Right lobe of liver (tissue), 6 donors: Measurements from ENCODE around the gene DPH3. TPM values are rescaled to one million over a fixed set of nuclear protein-coding genes. Genes with fewer than 3 reads are reported as not detected.

Source experiments
- ATAC-seq, 4 donors: fragments of 200-7000 bp; cut with Tn5 transposase; one replicate each; pipeline ENCODE4 v1.9.1; 2020; ENCODE audit warnings: mild to moderate bottlenecking in 4 of 4, moderate library complexity in 4 of 4
- DNase-seq, 3 donors: peaks; one replicate each; pipeline ENCODE4 v3.0.0-alpha.2; 2020
- H3K27ac ChIP-seq, 3 donors: fragments of 200-600 bp; one replicate each; pipeline ENCODE4 v1.8.0; 2022
- H3K27me3 ChIP-seq, 2 donors: fragments of 200-600 bp; one replicate each; pipeline ENCODE4 v1.8.0; 2022
- H3K36me3 ChIP-seq, 4 donors: fragments of 200-600 bp; sonication (generic) in 1 of 4; one replicate each; pipeline versions ENCODE4 v1.5.1 to v1.8.0; 2017 to 2022; ENCODE audit warnings: control low read depth in 1 of 4
- H3K4me1 ChIP-seq, 4 donors: fragments of 200-600 bp; sonication (generic) in 1 of 4; one replicate each; pipeline versions ENCODE4 v1.5.1 to v1.8.0; 2017 to 2022; ENCODE audit warnings: control low read depth in 1 of 4
- H3K4me3 ChIP-seq, 3 donors: fragments of 200-600 bp; one replicate each; pipeline ENCODE4 v1.8.0; 2022
- H3K9me3 ChIP-seq, 4 donors: fragments of 200-600 bp; sonication (generic) in 1 of 4; one replicate each; pipeline versions ENCODE4 v1.5.1 to v1.8.0; 2017 to 2022; ENCODE audit warnings: control low read depth in 1 of 4
- POLR2A ChIP-seq: fragments of 450-650 bp; IDR thresholded peaks from one replicate; pipeline ENCODE4 v1.6.1; 2017; ENCODE audit warnings: antibody characterized with exemption, mild to moderate bottlenecking
- WGBS: methylation state at CpG from one replicate; pipeline ENCODE4 v1.1.6; 2018; ENCODE audit warnings: low coverage, low lambda C conversion rate; ENCODE audit not compliant: insufficient coverage; ENCODE audit errors: missing lambda C conversion rate; 5-methylcytosine and 5-hydroxymethylcytosine counted together
- intact Hi-C, 2 donors: fragments of 100-400 bp; cut with DNase I; formaldehyde crosslinking; loops; one replicate each; pipeline versions ENCODE4 v1.11.2 to v1.14.1; 2022
- total RNA-seq, 6 experiments: library from RNA; depleted of rRNA in 2 of 6; stranded (reverse); fragments of >200 nt in 2 of 6; fragmentation: NEBNext Ultra II Directional in 3 of 6; extraction: Animal tissue kit (Norgen Biotek cat#: 25700) in 3 of 6; gene quantifications; one replicate each; pipeline versions ENCODE4 v1.1.0 to v1.2.4, GENCODE V29; 2016 to 2023
- TF ChIP-seq, protein P1 (sequence below), 4 donors: fragments of 200-600 bp in 3 of 4; fragments of 450-650 bp in 1 of 4; IDR thresholded peaks; one replicate each; pipeline versions ENCODE4 v1.5.1 to v1.8.0; 2016 to 2022; ENCODE audit warnings: antibody characterized with exemption in 4 of 4, mild to moderate bottlenecking in 2 of 4
- donor health status: DM: no; HTN: yes; CAD: no.
- donor health status: DM: no; HTN: no; CAD: no.
- donor health status: DM: no; HTN: no; CAD: no.
- donor health status: DM: no; HTN: yes; CAD: no.
- donor health status: DM: no; HTN: yes; CAD: no.

DPH3 gene
- total RNA-seq, 6 experiments from 2014 or later: 9.7 to 15.0 (median 12.9) TPM

DNA sequence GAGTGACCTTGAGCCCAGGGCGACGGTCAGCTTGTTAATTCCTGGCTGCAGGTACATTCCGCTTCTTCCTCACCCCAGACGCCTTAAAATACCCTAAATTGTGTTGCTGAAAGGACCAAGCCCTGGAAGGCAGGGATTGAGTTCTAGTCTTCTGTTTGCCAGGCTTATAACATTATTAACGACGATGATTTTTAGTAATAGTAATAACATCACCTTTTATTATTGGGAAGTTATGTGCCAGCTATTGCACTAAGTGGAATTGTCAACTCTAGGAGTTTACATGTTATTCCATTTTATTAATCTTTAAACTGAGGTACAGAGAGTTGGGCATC, 678 bp upstream of the DPH3 start:
- intact Hi-C loops: no loop called here
- Histone ChIP-seq H3K9me3 (no peaks in the 10 kb centered on the region), H3K36me3 (peaks cover 0 to 5% (median 2%) of the 10 kb centered on the region in 4 donors), H3K4me1 (peaks cover 0 to 43% (median 5%) of the 10 kb centered on the region in 4 donors), H3K27me3 (no peaks in the 10 kb centered on the region), H3K27ac (peak overlapping the region; percentile 72 to 96 (median 93)), H3K4me3 (peak overlapping the region; percentile 63 to 91 (median 70))
- DNase-seq (no peak), ATAC-seq (no peak)
- TF ChIP-seq, protein P1, sequence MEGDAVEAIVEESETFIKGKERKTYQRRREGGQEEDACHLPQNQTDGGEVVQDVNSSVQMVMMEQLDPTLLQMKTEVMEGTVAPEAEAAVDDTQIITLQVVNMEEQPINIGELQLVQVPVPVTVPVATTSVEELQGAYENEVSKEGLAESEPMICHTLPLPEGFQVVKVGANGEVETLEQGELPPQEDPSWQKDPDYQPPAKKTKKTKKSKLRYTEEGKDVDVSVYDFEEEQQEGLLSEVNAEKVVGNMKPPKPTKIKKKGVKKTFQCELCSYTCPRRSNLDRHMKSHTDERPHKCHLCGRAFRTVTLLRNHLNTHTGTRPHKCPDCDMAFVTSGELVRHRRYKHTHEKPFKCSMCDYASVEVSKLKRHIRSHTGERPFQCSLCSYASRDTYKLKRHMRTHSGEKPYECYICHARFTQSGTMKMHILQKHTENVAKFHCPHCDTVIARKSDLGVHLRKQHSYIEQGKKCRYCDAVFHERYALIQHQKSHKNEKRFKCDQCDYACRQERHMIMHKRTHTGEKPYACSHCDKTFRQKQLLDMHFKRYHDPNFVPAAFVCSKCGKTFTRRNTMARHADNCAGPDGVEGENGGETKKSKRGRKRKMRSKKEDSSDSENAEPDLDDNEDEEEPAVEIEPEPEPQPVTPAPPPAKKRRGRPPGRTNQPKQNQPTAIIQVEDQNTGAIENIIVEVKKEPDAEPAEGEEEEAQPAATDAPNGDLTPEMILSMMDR (IDR thresholded peaks at IDR 0.05): no peak
- peak; percentile 7 for TF ChIP-seq POLR2A
- 0% methylated on average over 6 of the region's 6 CpGs for WGBS

- intact Hi-C loops: no loop called here
- no peaks in the 10 kb centered on the region for H3K9me3 ChIP-seq
- TF ChIP-seq, protein P1 (IDR thresholded peaks at IDR 0.05): no peak
- no peak for TF ChIP-seq POLR2A
- H3K4me3 ChIP-seq: peak overlapping the region; percentile 63 to 91 (median 70)
- WGBS: under 1% methylated on average over 21 of the region's 21 CpGs
- ATAC-seq: no peak
- peaks cover 0 to 13% (median 0%) of the 10 kb centered on the region in 4 donors for H3K36me3 ChIP-seq
- peak overlapping the region; percentile 4 to 96 (median 52) for H3K27ac ChIP-seq
- peaks cover 0 to 43% (median 5%) of the 10 kb centered on the region in 4 donors for H3K4me1 ChIP-seq
- no peak for DNase-seq
- no peaks in the 10 kb centered on the region for H3K27me3 ChIP-seq
These were observed 502 bp downstream of the DPH3 start for GRCh38 chr3:16264174-16264707.

DNA sequence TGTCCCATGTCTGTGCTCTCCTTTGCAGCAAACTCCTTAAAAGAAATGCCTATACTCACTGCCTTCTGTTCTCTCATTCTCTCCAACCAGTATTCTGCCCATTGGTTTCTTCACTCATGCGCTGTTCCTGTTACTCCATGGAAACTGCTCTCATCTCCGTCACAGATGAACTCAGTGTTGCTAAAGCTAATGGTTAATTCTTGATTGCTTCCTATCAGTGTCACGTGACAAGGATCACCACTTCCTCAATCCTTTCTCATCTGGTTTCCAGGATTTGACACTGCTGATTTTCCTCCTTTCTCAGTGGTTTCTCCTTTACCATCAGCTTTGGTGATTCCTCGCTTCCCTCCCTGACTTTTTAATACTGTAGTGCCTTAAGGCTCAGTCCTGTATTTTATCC, 2.6 kb downstream of the DPH3 start:
- H3K27me3 ChIP-seq: no peaks in the 10 kb centered on the region
- no peaks in the 10 kb centered on the region for H3K9me3 ChIP-seq
- no peak overlapping the region for H3K27ac ChIP-seq
- no peak overlapping the region for H3K4me3 ChIP-seq
- no peak for ATAC-seq
- intact Hi-C loops: no loop called here
- peaks cover 0 to 14% (median 0%) of the 10 kb centered on the region in 4 donors for H3K36me3 ChIP-seq
- WGBS: 69% methylated on average over 4 of the region's 4 CpGs
- H3K4me1 ChIP-seq: peaks cover 0 to 29% (median under 1%) of the 10 kb centered on the region in 4 donors
- no peak for DNase-seq
- TF ChIP-seq, protein P1 (IDR thresholded peaks at IDR 0.05): no peak
- TF ChIP-seq POLR2A: no peak

DNA sequence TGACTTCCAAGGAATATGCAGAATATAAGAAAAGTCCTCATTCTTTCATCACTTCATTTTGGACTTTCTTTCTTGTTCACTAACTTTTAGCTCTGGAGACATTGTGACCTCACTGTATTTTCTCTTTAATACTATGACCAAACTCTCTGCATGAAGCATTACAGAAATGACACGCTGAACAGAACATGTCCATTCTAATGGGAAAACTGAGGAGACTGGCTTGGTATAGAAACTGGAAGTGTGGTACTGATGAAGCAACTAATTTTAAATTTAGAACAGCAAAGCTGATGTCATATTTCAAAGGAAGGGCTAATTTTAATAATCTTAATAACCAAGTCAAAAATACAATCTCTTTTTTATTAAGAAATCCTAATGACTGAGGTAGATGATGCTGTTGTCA, 4.7 kb downstream of the DPH3 start:
- DNase-seq (no peak), ATAC-seq (no peak)
- WGBS: 61% methylated on average over 1 of the region's 1 CpG
- Histone ChIP-seq H3K36me3 (peaks cover 0 to 14% (median 0%) of the 10 kb centered on the region in 4 donors), H3K27me3 (no peaks in the 10 kb centered on the region), H3K4me3 (no peak overlapping the region), H3K4me1 (peaks cover 0 to 15% (median 0%) of the 10 kb centered on the region in 4 donors), H3K27ac (no peak overlapping the region), H3K9me3 (no peaks in the 10 kb centered on the region)
- intact Hi-C loops: no loop called here
- TF ChIP-seq, protein P1 (IDR thresholded peaks at IDR 0.05): no peak
- no peak for TF ChIP-seq POLR2A
